GM21447 (cell line): ENCODE results near the gene MGLL.
"Not testable (repeated sequence)": the region's sequence is repeated elsewhere in the genome, so short reads cannot be mapped to it uniquely, and the experiment has no call there.

Experiments
- ATAC-seq: cut with Tn5 transposase; IDR thresholded peaks from one replicate; pipeline ENCODE4 v1.9.1; 2021; ENCODE audit not compliant: unreplicated experiment

Gene MGLL

GRCh38 chr3:127711021-127711695 is 111.2 kb downstream of the MGLL start:
- no peak for ATAC-seq

- ATAC-seq, result no peak
Observed at GRCh38 chr3:127710155-127710941, 112.0 kb downstream of the MGLL start.

- no peak for ATAC-seq
Observed at GRCh38 chr3:127709320-127710060, 112.8 kb downstream of the MGLL start.

DNA sequence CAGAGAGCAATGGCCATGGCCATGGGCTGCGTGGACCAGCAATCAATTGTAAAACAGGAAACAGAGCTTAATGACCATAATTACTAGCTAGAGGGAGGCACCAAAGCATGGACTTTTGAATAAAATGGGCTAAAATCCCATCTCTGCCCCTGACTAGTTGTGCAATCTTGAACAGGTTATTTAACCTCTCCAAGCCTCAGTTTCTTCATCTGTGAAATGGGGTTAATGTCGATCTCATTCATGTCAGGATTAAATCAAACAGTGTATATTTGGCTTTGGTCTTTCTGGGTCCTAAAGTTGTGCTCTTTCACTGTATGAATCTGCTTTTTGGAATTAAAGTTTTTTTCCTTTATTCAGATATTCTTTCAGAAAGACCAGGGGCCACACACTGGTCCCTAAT is 113.5 kb downstream of the MGLL start:
- no peak for ATAC-seq

- ATAC-seq, result no peak
Observed at GRCh38 chr3:127707851-127708411, 114.4 kb downstream of the MGLL start.

- no peak for ATAC-seq
Observed at GRCh38 chr3:127706785-127707351, 115.4 kb downstream of the MGLL start.

- no peak for ATAC-seq
Observed at GRCh38 chr3:127706312-127706711, 116.0 kb downstream of the MGLL start.

- not testable (repeated sequence) for ATAC-seq
Observed at GRCh38 chr3:127704840-127705239, 117.5 kb downstream of the MGLL start.

DNA sequence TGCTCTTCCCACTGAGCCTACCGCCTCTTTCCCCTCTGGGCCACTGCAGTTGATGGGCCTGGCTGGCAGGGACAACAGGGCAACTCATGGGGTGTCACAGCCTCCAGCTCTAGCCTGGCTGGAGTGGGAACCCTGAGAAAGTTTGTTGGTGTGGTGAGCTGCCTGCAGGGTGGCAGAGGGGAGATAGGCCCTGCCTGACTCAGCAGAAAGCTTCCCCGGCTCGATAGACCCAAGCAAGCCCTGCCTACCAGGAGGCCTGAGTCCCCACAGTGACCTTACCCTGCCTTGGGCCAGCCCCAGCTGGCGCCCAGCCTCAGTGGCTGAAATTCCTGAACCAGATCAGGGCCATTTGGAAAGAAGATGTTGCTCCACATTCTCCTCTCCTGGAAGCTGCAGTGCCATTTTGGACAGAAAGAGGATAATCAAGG is 120.2 kb downstream of the MGLL start:
- no peak for ATAC-seq

- no peak for ATAC-seq
Observed at GRCh38 chr3:127701280-127701911, 120.9 kb downstream of the MGLL start.

DNA sequence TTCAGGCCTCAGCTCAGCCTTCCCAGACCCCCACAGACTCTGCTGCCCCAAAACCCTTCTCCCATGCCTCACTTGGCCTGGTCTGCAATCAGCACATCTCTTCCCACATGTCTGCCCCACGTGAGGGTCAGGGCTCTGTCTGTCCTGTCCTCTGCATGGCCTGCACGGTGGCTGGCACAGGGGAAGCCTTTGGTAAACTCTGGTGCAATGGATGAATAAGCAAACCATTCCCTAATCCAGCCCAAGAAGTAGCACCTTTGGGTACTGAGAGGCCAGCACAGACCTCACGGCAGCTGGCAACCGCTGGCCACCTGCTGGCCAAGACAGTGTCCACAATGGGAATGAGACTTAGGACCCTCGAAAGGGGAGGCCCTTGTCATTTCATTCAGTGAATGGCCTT is 121.9 kb downstream of the MGLL start:
- no peak for ATAC-seq

GRCh38 chr3:127699416-127700300 is 122.7 kb downstream of the MGLL start:
- no peak for ATAC-seq

GRCh38 chr3:127698691-127699415 is 123.5 kb downstream of the MGLL start:
- no peak for ATAC-seq

DNA sequence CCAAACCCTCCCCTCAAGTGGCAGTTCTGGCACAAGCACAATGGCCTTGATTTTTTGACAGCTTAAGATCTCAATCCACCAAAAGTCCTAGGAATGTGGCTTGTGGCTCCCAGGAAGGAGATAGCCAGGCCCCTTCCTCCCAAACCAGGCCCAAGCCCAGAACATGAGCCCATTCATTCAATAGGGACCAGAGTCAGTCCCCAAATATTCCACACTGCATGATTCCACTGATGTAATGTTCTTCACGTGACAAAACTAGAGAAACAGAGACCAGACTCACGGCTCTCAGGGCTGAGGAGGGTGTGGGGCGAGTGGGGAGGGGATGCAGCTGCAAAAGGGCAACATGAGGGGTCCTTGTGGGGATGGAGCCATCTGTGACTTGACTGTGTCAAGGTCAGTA is 124.0 kb downstream of the MGLL start:
- no peak for ATAC-seq

DNA sequence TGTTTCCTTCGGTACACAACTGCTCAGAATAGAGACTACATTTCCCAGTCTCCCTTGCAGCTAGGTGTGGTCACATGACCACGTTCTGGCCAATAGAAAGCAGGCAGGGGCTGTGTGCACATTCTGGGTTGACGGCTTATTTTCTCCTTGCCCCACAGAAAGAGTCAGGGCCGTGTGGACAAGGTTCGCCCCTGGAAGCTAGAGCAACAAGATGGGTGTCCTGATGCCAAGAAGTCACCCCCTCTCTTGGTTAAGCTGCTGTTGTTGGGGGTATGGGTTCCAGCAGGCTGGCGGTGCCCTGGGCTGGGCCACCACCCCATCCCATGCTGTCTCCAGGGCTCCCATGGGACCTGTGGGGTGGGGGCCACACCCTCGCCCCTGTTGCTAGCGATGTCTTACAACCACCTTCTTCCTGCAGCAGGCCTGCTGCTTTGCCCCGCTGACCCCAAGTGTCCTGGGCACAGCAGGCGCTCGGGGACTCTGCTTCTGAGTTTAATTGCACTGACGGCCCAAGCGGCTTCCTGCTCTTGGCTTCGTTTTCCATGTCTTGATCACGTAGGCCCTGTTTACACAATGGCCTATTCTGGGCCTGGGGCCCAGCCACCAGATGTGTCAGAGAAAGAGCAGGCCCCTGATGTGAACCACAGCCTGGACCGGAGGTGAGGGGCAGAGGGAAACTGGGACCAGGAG is 124.6 kb downstream of the MGLL start:
- peak; percentile 87 for ATAC-seq

DNA sequence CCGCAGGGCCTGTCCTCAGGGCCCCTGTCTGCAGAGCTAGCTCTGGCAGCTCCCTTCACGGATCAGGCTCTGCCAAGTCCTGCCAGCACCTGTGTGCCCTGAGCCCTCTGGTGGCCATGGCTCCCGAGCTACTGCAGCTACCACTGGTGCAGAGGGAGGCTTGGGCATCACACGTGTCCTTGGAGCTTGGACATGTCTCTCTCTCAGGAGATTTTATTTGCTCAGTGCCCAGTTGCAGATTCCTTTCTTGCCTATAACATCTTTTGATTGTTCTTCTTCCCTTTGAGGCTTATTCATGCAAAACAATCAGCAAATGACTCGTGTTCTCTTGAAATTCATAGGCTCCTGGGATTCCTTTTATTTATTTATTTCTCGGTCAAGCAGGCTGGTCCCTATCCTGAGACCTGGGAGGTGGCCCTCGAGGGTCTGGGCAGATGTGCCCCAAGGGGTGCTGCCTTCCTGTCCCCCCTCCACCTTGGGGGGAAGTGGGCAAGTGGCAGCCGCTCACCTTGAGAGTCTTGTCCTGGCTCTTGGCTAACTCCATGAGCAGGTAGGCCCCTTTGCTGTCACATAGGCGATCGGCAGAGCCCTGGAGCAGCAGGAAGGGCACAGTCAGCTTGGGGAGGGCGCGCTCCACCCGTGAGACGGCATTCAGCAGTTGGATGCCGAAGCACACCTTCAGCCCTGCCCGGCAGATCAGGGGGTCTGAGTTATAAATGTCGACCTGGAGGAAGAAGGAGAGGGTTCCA is 127.7 kb downstream of the MGLL start:
- no peak for ATAC-seq

DNA sequence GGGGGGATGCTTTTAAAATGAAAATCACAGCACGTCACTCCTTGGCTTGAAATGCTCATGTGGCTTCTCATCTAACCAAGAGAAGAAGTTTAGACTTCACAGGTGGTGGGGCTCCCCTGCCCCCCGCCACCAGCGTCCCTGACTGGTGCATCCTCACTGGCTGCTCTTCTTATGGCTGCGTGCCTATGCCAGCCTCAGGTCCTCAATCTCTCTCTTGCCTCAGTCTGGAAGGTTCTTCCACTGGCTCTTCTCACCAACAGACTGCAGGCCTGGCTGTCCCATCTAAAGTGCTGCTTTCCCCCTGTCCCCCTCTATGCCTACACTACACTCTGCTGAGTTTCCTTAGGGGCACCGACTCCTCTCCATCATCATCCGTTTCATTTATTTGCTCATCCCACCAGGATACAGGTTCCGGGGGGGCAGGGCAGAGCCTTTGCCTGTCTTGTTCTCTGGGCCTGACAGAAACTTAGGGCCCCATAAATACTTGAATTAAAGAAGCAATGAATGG is 128.9 kb downstream of the MGLL start:
- ATAC-seq, result no peak
